Breast epithelium (tissue), 4 donors: ENCODE results near the gene JCHAIN. TPM values are rescaled to one million over a fixed set of nuclear protein-coding genes. Genes with fewer than 3 reads are reported as not detected.
A peak's percentile ranks its signal among the peaks of the same experiment; 100 is the strongest.
"Not testable (repeated sequence)": the region's sequence is repeated elsewhere in the genome, so short reads cannot be mapped to it uniquely, and the experiment has no call there.

Experiments
- DNase-seq, 2 donors: peaks; one replicate each; pipeline ENCODE4 v3.0.0-alpha.2; 2019; ENCODE audit warnings: low spot score in 2 of 2
- H3K27ac ChIP-seq, 2 donors: fragments of 200-600 bp; sonication (generic) in 1 of 2; one replicate each; pipeline ENCODE4 v1.5.1; 2016 to 2019; ENCODE audit warnings: mild to moderate bottlenecking in 1 of 2
- H3K27me3 ChIP-seq, 2 donors: fragments of 200-600 bp; sonication (generic) in 1 of 2; one replicate each; pipeline versions ENCODE4 v1.5.1 to v1.6.0; 2017 to 2019; ENCODE audit warnings: control low read depth in 1 of 2, mild to moderate bottlenecking in 1 of 2
- H3K36me3 ChIP-seq: fragments of 200-600 bp; one replicate; pipeline ENCODE4 v1.5.1; 2019
- H3K4me1 ChIP-seq, 2 donors: fragments of 200-600 bp; sonication (generic); one replicate each; pipeline ENCODE4 v1.5.1; 2016 to 2019; ENCODE audit warnings: control low read depth in 1 of 2
- H3K4me3 ChIP-seq, 3 donors: fragments of 200-600 bp; sonication (generic); 1 replicate in 2 of 3; 2 replicates in 1 of 3; pipeline ENCODE4 v1.5.1; 2016 to 2019; ENCODE audit warnings: mild to moderate bottlenecking in 3 of 3, moderate library complexity in 2 of 3
- H3K9me3 ChIP-seq, 2 donors: fragments of 200-600 bp; sonication (generic) in 1 of 2; one replicate each; pipeline ENCODE4 v1.5.1; 2016 to 2019; ENCODE audit warnings: control low read depth in 1 of 2
- CTCF ChIP-seq, 3 donors: fragments of 450-650 bp; IDR thresholded peaks; one replicate each; pipeline ENCODE4 v1.5.1; 2016 to 2017; ENCODE audit warnings: antibody characterized with exemption in 3 of 3, mild to moderate bottlenecking in 3 of 3, moderate library complexity in 3 of 3
- POLR2A ChIP-seq: fragments of 450-650 bp; IDR thresholded peaks from one replicate; pipeline ENCODE4 v1.6.1; 2016; ENCODE audit warnings: antibody characterized with exemption, mild to moderate bottlenecking, moderate library complexity
- POLR2AphosphoS5 ChIP-seq, 3 donors: sonication (generic); formaldehyde crosslinking; IDR thresholded peaks; one replicate each; pipeline ENCODE4 v1.6.1; 2017; ENCODE audit warnings: antibody characterized with exemption in 3 of 3
- intact Hi-C: fragments of 100-400 bp; cut with DNase I; formaldehyde crosslinking; loops from one replicate; pipeline ENCODE4 v1.15.1; 2023; ENCODE audit warnings: low total_unique reads
- total RNA-seq, 3 donors: library from RNA; depleted of rRNA; stranded (reverse); fragments of >200 nt; gene quantifications; one replicate each; pipeline ENCODE4 v1.1.0, GENCODE V29; 2016

Gene JCHAIN
- total RNA-seq, 3 donors from 2014 or later, result 10.1 to 700 (median 337) TPM

GRCh38 chr4:70654605-70655011, 11.7 kb downstream of the JCHAIN start:
- TF ChIP-seq CTCF (IDR thresholded peaks at IDR 0.05) (no peak), POLR2AphosphoS5 (IDR thresholded peaks at IDR 0.05) (no peak), POLR2A (no peak)
- H3K27me3 ChIP-seq, result no peaks in the 10 kb centered on the region
- no peak for DNase-seq
- H3K9me3 ChIP-seq, result no peaks in the 10 kb centered on the region
- H3K27ac ChIP-seq, result no peak overlapping the region
- no peaks in the 10 kb centered on the region for H3K4me1 ChIP-seq
- no peak overlapping the region for H3K4me3 ChIP-seq
- intact Hi-C loops, result no loop called here
- no peaks in the 10 kb centered on the region for H3K36me3 ChIP-seq

DNA sequence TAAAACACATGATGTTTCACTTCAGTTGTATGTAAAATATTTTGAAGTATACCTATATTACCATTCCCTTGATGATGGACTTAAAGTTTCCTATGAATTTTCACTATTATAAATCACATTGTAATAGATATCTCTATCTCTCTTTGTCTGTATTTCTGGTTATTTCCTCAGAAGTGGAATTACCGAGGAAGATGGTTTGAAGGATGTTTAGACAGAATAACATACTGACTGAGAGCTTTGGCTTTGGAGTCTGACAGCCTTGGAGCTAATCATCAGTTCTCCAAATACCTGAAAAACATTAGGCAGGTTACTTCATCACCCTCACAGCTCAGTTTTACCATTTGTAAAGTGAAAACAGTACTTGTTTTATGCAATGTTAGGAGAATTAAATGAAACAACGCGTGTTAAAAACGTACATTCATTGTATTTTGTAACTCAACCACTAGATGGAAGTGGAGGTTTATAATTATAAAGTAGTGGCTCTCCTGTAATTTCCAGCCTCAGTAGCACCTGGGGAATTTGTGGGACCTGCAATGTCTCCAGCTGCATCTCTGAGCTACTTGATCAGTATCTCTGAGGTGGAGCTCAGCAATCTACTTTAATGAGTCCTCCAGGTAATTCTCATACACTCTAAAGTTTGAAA, 14.3 kb downstream of the JCHAIN start:
- Histone ChIP-seq H3K27ac (no peak overlapping the region), H3K4me1 (no peaks in the 10 kb centered on the region), H3K9me3 (no peaks in the 10 kb centered on the region), H3K4me3 (no peak overlapping the region), H3K27me3 (no peaks in the 10 kb centered on the region), H3K36me3 (no peaks in the 10 kb centered on the region)
- TF ChIP-seq POLR2AphosphoS5 (IDR thresholded peaks at IDR 0.05) (no peak), POLR2A (no peak), CTCF (IDR thresholded peaks at IDR 0.05) (peak in 2 of 3 donors; percentile 45 to 59)
- DNase-seq, result no peak
- intact Hi-C loops, result no loop called here

- H3K4me3 ChIP-seq, H3K36me3 ChIP-seq, H3K4me1 ChIP-seq, H3K27me3 ChIP-seq, H3K9me3 ChIP-seq, intact Hi-C loops, DNase-seq, H3K27ac ChIP-seq: not testable (repeated sequence)
Measured at GRCh38 chr4:70650741-70651140, 15.6 kb downstream of the JCHAIN start.

DNA sequence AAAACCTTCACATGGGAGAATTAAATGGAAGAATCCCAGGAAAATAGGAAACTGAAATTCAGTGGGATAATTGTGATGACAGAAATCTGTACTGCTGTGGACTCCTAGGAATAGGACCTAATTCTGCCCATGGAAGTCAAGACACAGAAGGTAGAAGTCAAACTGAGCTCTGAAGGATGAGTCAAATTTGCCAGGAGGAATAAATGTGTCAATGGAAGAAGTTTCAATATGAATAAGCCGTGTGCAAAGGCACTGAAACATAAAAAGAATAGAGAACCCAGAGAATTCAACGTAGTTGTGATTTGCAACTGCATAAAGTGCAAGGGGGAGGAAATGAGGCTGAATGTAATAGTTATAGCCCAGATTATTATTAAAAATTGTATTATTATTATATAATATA, 26.1 kb downstream of the JCHAIN start:
- intact Hi-C loops, result no loop called here
- Histone ChIP-seq H3K4me1 (no peaks in the 10 kb centered on the region), H3K27me3 (no peaks in the 10 kb centered on the region), H3K36me3 (no peaks in the 10 kb centered on the region), H3K27ac (no peak overlapping the region), H3K9me3 (no peaks in the 10 kb centered on the region), H3K4me3 (no peak overlapping the region)
- no peak for TF ChIP-seq CTCF (IDR thresholded peaks at IDR 0.05)
- TF ChIP-seq POLR2A, result no peak
- no peak for TF ChIP-seq POLR2AphosphoS5 (IDR thresholded peaks at IDR 0.05)
- no peak for DNase-seq

- Histone ChIP-seq H3K27ac (no peak overlapping the region), H3K27me3 (no peaks in the 10 kb centered on the region), H3K9me3 (no peaks in the 10 kb centered on the region), H3K36me3 (no peaks in the 10 kb centered on the region), H3K4me1 (no peaks in the 10 kb centered on the region), H3K4me3 (no peak overlapping the region)
- intact Hi-C loops, result no loop called here
- no peak for TF ChIP-seq POLR2A
- TF ChIP-seq POLR2AphosphoS5 (IDR thresholded peaks at IDR 0.05), result no peak
- no peak for TF ChIP-seq CTCF (IDR thresholded peaks at IDR 0.05)
- DNase-seq, result no peak
Measured at GRCh38 chr4:70637239-70637913, 28.9 kb downstream of the JCHAIN start.
